ENCODE data around the gene SNAPC1.

DNA sequence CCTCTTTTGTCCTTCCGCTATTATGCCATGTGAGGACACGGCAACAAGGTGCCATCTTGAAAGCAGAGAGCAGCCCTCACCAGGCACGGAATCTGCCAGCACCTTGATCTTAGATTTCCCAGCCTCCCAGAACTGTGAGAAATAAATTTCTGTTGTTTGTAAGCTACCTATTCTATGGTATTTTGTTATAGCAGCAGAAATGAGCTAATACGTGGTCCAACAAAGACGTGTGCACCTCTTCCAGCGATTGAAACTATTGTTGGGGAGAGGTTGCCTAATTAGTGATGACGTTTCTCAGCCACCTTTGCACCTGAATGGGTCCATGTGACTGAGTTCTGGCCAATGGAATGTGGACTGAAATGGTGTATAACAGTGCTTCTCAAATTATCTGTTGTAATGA is 2.3 kb upstream of the SNAPC1 start:
- TF ChIP-seq, protein P1, sequence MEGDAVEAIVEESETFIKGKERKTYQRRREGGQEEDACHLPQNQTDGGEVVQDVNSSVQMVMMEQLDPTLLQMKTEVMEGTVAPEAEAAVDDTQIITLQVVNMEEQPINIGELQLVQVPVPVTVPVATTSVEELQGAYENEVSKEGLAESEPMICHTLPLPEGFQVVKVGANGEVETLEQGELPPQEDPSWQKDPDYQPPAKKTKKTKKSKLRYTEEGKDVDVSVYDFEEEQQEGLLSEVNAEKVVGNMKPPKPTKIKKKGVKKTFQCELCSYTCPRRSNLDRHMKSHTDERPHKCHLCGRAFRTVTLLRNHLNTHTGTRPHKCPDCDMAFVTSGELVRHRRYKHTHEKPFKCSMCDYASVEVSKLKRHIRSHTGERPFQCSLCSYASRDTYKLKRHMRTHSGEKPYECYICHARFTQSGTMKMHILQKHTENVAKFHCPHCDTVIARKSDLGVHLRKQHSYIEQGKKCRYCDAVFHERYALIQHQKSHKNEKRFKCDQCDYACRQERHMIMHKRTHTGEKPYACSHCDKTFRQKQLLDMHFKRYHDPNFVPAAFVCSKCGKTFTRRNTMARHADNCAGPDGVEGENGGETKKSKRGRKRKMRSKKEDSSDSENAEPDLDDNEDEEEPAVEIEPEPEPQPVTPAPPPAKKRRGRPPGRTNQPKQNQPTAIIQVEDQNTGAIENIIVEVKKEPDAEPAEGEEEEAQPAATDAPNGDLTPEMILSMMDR (IDR thresholded peaks at IDR 0.05), result no peak
- no peak for TF ChIP-seq EZH2 (IDR thresholded peaks at IDR 0.05)

All from neural progenitor cell (in vitro differentiated cells).